GM12878 (cell line): Measurements from ENCODE around the gene CEP83. TPM values are rescaled to one million over a fixed set of nuclear protein-coding genes. Genes with fewer than 3 reads are reported as not detected.

Experiments
- ATAC-seq: fragments of 200-7000 bp; cut with Tn5 transposase; 3 replicates; pipeline ENCODE4 v1.9.1; 2020; ENCODE audit warnings: mild to moderate bottlenecking, moderate library complexity
- BruUV-seq: library from RNA; stranded (reverse); fragments of 400-500 nt; replicated peaks from 2 replicates; lab custom pipeline; 2021; lab: Mats Ljungman, UMichigan
- CTCF ChIA-PET: fragments of 300-600 bp; sonication (Branson Sonifier 250); formaldehyde crosslinking; extraction: SDS; loops from one replicate; lab custom pipeline; 2021; ENCODE audit warnings: inconsistent platforms; lab: Yijun Ruan, JAX
- POLR2A ChIA-PET: fragments of 350-600 bp; formaldehyde crosslinking; extraction: SDS; loops from one replicate; lab custom pipeline; 2021; ENCODE audit warnings: inconsistent platforms; lab: Charles Lee
- RAD21 ChIA-PET: fragments of 300-600 bp; sonication (Branson Sonifier 250); formaldehyde crosslinking; loops from one replicate; lab custom pipeline; 2023; ENCODE audit warnings: antibody characterized with exemption; ENCODE audit not compliant: unreplicated experiment; lab: Charles Lee
- SMC1A ChIA-PET: fragments of 300-600 bp; sonication (Branson Sonifier 250); formaldehyde crosslinking; loops from one replicate; lab custom pipeline; 2023; ENCODE audit not compliant: unreplicated experiment, uncharacterized antibody; lab: Charles Lee
- DNase-seq: peaks from one replicate; pipeline ENCODE4 v3.0.0-alpha.2; 2011; ENCODE audit warnings: low read depth, low spot score
- FAIRE-seq: peaks from 3 replicates; lab custom pipeline; 2011; peaks lifted over from hg19 to GRCh38; lab: Jason Lieb, UNC
- H2AFZ ChIP-seq: 2 replicates; pipeline ENCODE4 v1.6.0; 2011; ENCODE audit warnings: low read depth, low read length, control low read depth; ENCODE audit not compliant: control insufficient read depth
- H3K27ac ChIP-seq: 2 replicates; pipeline ENCODE4 v1.5.1; 2011; ENCODE audit warnings: control low read depth; ENCODE audit not compliant: control insufficient read depth, insufficient read depth
- H3K27me3 ChIP-seq, 2 experiments: replicated peaks in 1 of 2; 2 replicates each; pipeline versions ENCODE4 v1.6.0 to v1.6.1; 2011; ENCODE audit warnings: low read length in 1 of 2; ENCODE audit not compliant: control insufficient read depth in 2 of 2, insufficient read depth in 2 of 2
- H3K36me3 ChIP-seq, 2 experiments: 2 replicates each; pipeline ENCODE4 v1.5.1; 2011; ENCODE audit warnings: low read length in 1 of 2; ENCODE audit not compliant: control insufficient read depth in 2 of 2, insufficient read depth in 2 of 2
- H3K4me1 ChIP-seq: 2 replicates; pipeline ENCODE4 v1.6.1; 2011; ENCODE audit warnings: mild to moderate bottlenecking, low read length, moderate library complexity, mixed read lengths; ENCODE audit not compliant: control insufficient read depth, insufficient read depth
- H3K4me2 ChIP-seq: 2 replicates; pipeline ENCODE4 v1.6.0; 2011; ENCODE audit warnings: control low read depth; ENCODE audit not compliant: control insufficient read depth, insufficient read depth
- H3K4me3 ChIP-seq: fragments of 200-600 bp; sonication (generic); 2 replicates; pipeline ENCODE4 v1.5.1; 2016
- H3K79me2 ChIP-seq: 2 replicates; pipeline ENCODE4 v1.6.0; 2011; ENCODE audit warnings: low read length; ENCODE audit not compliant: control insufficient read depth, insufficient read depth
- H3K9ac ChIP-seq: 2 replicates; pipeline ENCODE4 v1.8.0; 2011; ENCODE audit warnings: low read length, control low read depth, mixed read lengths; ENCODE audit not compliant: control insufficient read depth, insufficient read depth
- H3K9me3 ChIP-seq: replicated peaks from 3 replicates; pipeline ENCODE4 v1.5.1; 2011; ENCODE audit warnings: mild to moderate bottlenecking, low read length; ENCODE audit not compliant: control insufficient read depth, insufficient read depth
- H4K20me1 ChIP-seq: 2 replicates; pipeline ENCODE4 v1.6.0; 2011; ENCODE audit not compliant: control insufficient read depth, insufficient read depth
- BHLHE40 ChIP-seq, 2 experiments: fragments of 450-650 bp in 1 of 2; IDR thresholded peaks; 2 replicates each; pipeline ENCODE4 v1.6.1; 2011 to 2017; ENCODE audit warnings: low read depth in 2 of 2, borderline replicate concordance in 1 of 2, improper control_type of control experiment in 1 of 2, low read length in 1 of 2, mild to moderate bottlenecking in 1 of 2
- CBX5 ChIP-seq: sonication (generic); IDR thresholded peaks from 2 replicates; pipeline ENCODE4 v1.6.1; 2016; ENCODE audit warnings: low read depth, moderate library complexity, mild to moderate bottlenecking, inconsistent platforms
- FOXK2 ChIP-seq: fragments of 450-650 bp; IDR thresholded peaks from 2 replicates; pipeline ENCODE4 v1.6.1; 2017; ENCODE audit warnings: mild to moderate bottlenecking, moderate library complexity
- MTA2 ChIP-seq: fragments of 450-650 bp; IDR thresholded peaks from 2 replicates; pipeline ENCODE4 v1.6.1; 2016; ENCODE audit warnings: low read depth, mild to moderate bottlenecking, moderate library complexity
- in situ Hi-C: fragments of 300-500 bp; cut with MboI; formaldehyde crosslinking; loops from 9 replicates; pipeline ENCODE4 v1.14.3; 2018; ENCODE audit warnings: mixed read lengths
- intact Hi-C: fragments of 100-400 bp; cut with micrococcal nuclease; formaldehyde crosslinking; loops from one replicate; pipeline ENCODE4 v1.14.2; 2022; ENCODE audit not compliant: unreplicated experiment
- polyA plus RNA-seq, 11 experiments: library from polyadenylated mRNA; depleted of rRNA in 4 of 11; unstranded in 6 of 11; stranded (reverse) in 5 of 11; fragments of >200 nt; fragmentation: Nextera tagmentation in 4 of 11; fragmentation: Illumina TruSeq in 1 of 11; extraction: Ambion mirVana in 4 of 11; extraction: Trizol in 1 of 11; gene quantifications; 1 replicate in 1 of 11; 2 replicates in 10 of 11; pipeline versions ENCODE4 v1.2.1 to v1.2.3, GENCODE V29; 2011 to 2016; ENCODE audit warnings: inconsistent platforms in 2 of 11, missing spikeins in 2 of 11, low read depth in 1 of 11
- total RNA-seq, 4 experiments: library from RNA; depleted of rRNA in 3 of 4; stranded (reverse); fragments of >200 nt in 3 of 4; fragmentation: Illumina TruSeq in 1 of 4; extraction: Trizol in 1 of 4; gene quantifications; 2 replicates each; pipeline versions ENCODE4 v1.2.1 to v1.2.3, GENCODE V29; 2013 to 2021
- TF ChIP-seq, protein P1 (sequence below): fragments of 150-350 bp; IDR thresholded peaks from 2 replicates; pipeline ENCODE4 v1.6.1; 2014; ENCODE audit warnings: mild to moderate bottlenecking, low read depth, low read length
- TF ChIP-seq, protein P2 (sequence below): fragments of 450-650 bp; IDR thresholded peaks from 2 replicates; pipeline ENCODE4 v1.6.1; 2017; ENCODE audit warnings: low read depth, mild to moderate bottlenecking, moderate library complexity

CEP83 gene
- total and polyA plus RNA-seq, 10 of the 15 experiments (the other 5 are each of a cell fraction or from before 2014, with no cell fraction given), result 4.3 to 39.0 (median 22.5) TPM

GRCh38 chr12:94430304-94430703 lies 29.4 kb downstream of the CEP83 start:
- H3K27me3 ChIP-seq, result no peaks in the 10 kb centered on the region
- in situ Hi-C loops, result no loop called here

More at GRCh38 chr12:94430304-94430703, 29.4 kb downstream of the CEP83 start:
- no peak for TF ChIP-seq BHLHE40 (IDR thresholded peaks at IDR 0.05; ENCODE audit: borderline replicate concordance in 1 of 2, low read depth in 2 of 2, low read length in 1 of 2)
- TF ChIP-seq FOXK2, result no peak
- TF ChIP-seq, protein P1, sequence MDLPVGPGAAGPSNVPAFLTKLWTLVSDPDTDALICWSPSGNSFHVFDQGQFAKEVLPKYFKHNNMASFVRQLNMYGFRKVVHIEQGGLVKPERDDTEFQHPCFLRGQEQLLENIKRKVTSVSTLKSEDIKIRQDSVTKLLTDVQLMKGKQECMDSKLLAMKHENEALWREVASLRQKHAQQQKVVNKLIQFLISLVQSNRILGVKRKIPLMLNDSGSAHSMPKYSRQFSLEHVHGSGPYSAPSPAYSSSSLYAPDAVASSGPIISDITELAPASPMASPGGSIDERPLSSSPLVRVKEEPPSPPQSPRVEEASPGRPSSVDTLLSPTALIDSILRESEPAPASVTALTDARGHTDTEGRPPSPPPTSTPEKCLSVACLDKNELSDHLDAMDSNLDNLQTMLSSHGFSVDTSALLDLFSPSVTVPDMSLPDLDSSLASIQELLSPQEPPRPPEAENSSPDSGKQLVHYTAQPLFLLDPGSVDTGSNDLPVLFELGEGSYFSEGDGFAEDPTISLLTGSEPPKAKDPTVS, result no peak
- TF ChIP-seq, protein P2, sequence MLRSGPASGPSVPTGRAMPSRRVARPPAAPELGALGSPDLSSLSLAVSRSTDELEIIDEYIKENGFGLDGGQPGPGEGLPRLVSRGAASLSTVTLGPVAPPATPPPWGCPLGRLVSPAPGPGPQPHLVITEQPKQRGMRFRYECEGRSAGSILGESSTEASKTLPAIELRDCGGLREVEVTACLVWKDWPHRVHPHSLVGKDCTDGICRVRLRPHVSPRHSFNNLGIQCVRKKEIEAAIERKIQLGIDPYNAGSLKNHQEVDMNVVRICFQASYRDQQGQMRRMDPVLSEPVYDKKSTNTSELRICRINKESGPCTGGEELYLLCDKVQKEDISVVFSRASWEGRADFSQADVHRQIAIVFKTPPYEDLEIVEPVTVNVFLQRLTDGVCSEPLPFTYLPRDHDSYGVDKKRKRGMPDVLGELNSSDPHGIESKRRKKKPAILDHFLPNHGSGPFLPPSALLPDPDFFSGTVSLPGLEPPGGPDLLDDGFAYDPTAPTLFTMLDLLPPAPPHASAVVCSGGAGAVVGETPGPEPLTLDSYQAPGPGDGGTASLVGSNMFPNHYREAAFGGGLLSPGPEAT, result no peak
- TF ChIP-seq CBX5, result peak; percentile 93; the same call in 1 of the 2 replicates
- TF ChIP-seq MTA2, result no peak
- RAD21 ChIA-PET, result no interaction called here
- no peak overlapping the region for H3K4me3 ChIP-seq
- POLR2A ChIA-PET, result no interaction called here
- H3K9ac ChIP-seq, result no peak overlapping the region
- H3K36me3 ChIP-seq, result peaks cover 2 to 3% of the 10 kb centered on the region in 2 experiments; a peak in 2 of 4 replicates
- peaks cover 19% of the 10 kb centered on the region for H3K79me2 ChIP-seq
- H2AFZ ChIP-seq, result no peak overlapping the region
- DNase-seq, result no peak
- no peak overlapping the region for H3K4me2 ChIP-seq
- no peaks in the 10 kb centered on the region for H4K20me1 ChIP-seq
- FAIRE-seq, result no peak
- BruUV-seq, result no TSS peak
- peaks cover 22% of the 10 kb centered on the region for H3K9me3 ChIP-seq
- H3K27ac ChIP-seq, result no peak overlapping the region
- no peak for ATAC-seq
- H3K4me1 ChIP-seq, result peaks cover 8% of the 10 kb centered on the region
- intact Hi-C loops, result loop anchor here (5.0 kb wide), 1 partner anchor 283 kb away; the partner anchor contains the start of gene PLXNC1
- SMC1A ChIA-PET, result interaction anchor here (0.7 to 2.5 kb wide), 8 partner anchors 29 to 296 kb away, joined by 3 to 10 read pairs (median 3); partner anchors contain the start of gene CEP83
- CTCF ChIA-PET, result interaction anchor here (0.6 to 1.2 kb wide), 6 partner anchors 280 to 657 kb away, joined by 3 read pairs; no protein-coding TSS in a partner anchor
